GM21825 (cell line): ENCODE measurements around the gene DCXR.
A peak's percentile ranks its signal among the peaks of the same experiment; 100 is the strongest.

ENCODE experiments used
- ATAC-seq: cut with Tn5 transposase; IDR thresholded peaks from one replicate; pipeline ENCODE4 v1.9.1; 2021; ENCODE audit warnings: mild to moderate bottlenecking, moderate library complexity; ENCODE audit not compliant: unreplicated experiment

DCXR gene

GRCh38 chr17:82024859-82025258, 12.6 kb downstream of the DCXR start:
- ATAC-seq = no peak

- ATAC-seq = no peak
Observed at GRCh38 chr17:82023447-82024241, 13.9 kb downstream of the DCXR start.

GRCh38 chr17:82022981-82023446, 14.5 kb downstream of the DCXR start, which contains the start of gene LRRC45:
Gene LRRC45, plus strand, starts transcription at chr17:82023305. Its CDS starts 339 bp downstream, at chr17:82023644.
- ATAC-seq = peak; percentile 79

GRCh38 chr17:82022310-82022980, 15.1 kb downstream of the DCXR start, which contains the start of gene CENPX:
Gene CENPX, minus strand, starts transcription at chr17:82022878. Its CDS starts 17 bp downstream, at chr17:82022861.
- no peak for ATAC-seq

- no peak for ATAC-seq
Observed at GRCh38 chr17:82021900-82022309, 15.6 kb downstream of the DCXR start.

- ATAC-seq = no peak
Observed at GRCh38 chr17:82021107-82021899, 16.2 kb downstream of the DCXR start.

GRCh38 chr17:82020572-82021106, 16.9 kb downstream of the DCXR start:
- ATAC-seq = no peak

- ATAC-seq = no peak
Observed at GRCh38 chr17:82019690-82020571, 17.6 kb downstream of the DCXR start.

GRCh38 chr17:82018989-82019689, 18.4 kb downstream of the DCXR start:
- ATAC-seq = no peak

- ATAC-seq = no peak
Observed at GRCh38 chr17:82018152-82018988, 19.1 kb downstream of the DCXR start.

- ATAC-seq = no peak
Observed at GRCh38 chr17:82017612-82018151, 19.8 kb downstream of the DCXR start.

- no peak for ATAC-seq
Observed at GRCh38 chr17:82016875-82017459, 20.5 kb downstream of the DCXR start.

GRCh38 chr17:82016061-82016874, 21.2 kb downstream of the DCXR start:
- ATAC-seq = no peak

GRCh38 chr17:82015311-82015971, 22.1 kb downstream of the DCXR start:
- no peak for ATAC-seq

GRCh38 chr17:82014971-82015310, 22.6 kb downstream of the DCXR start:
- ATAC-seq = no peak

GRCh38 chr17:82014432-82014831, 23.1 kb downstream of the DCXR start:
- ATAC-seq = no peak
